ENCODE results near the gene PCGF2.
"Not testable (repeated sequence)": the region's sequence is repeated elsewhere in the genome, so short reads cannot be mapped to it uniquely, and the experiment has no call there.

Gene PCGF2

GRCh38 chr17:38729886-38730525, 18.1 kb downstream of the PCGF2 start, which contains the start of gene CISD3:
CISD3 (plus strand) TSS chr17:38730341; CDS start chr17:38730359, 18 bp downstream.
- TF ChIP-seq, protein P1, sequence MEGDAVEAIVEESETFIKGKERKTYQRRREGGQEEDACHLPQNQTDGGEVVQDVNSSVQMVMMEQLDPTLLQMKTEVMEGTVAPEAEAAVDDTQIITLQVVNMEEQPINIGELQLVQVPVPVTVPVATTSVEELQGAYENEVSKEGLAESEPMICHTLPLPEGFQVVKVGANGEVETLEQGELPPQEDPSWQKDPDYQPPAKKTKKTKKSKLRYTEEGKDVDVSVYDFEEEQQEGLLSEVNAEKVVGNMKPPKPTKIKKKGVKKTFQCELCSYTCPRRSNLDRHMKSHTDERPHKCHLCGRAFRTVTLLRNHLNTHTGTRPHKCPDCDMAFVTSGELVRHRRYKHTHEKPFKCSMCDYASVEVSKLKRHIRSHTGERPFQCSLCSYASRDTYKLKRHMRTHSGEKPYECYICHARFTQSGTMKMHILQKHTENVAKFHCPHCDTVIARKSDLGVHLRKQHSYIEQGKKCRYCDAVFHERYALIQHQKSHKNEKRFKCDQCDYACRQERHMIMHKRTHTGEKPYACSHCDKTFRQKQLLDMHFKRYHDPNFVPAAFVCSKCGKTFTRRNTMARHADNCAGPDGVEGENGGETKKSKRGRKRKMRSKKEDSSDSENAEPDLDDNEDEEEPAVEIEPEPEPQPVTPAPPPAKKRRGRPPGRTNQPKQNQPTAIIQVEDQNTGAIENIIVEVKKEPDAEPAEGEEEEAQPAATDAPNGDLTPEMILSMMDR (IDR thresholded peaks at IDR 0.05; ENCODE audit: insufficient read depth, missing control alignments), result peak; percentile 72
- DNase-seq (ENCODE audit: insufficient read length, low spot score) (peak; percentile 88), FAIRE-seq (no peak)

DNA sequence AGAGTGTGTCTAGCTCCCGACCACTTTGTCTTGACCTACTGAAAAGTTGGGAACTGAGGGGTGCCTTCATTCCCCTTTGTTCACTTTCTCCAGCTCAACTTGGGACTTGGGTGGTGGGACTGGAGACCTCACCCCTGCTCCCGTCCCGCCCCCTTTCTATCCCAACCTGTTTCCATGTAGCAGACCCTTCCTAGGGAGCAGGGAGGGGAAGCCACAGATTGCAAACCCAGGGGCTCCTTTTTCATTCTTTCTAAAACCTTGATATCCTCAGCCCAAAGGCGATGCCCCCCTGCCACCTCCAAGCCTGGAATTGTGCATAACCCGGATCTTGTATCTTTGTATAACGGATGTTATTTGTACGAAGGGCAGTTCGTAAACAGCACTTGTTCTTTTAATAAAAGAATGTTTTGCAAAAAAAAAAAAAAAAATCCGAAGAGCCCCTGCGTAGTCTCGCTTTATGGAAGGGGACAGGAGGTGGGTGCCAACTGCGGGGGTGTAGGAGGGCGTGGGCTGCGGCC, 18.7 kb downstream of the PCGF2 start:
- TF ChIP-seq, protein P1 (IDR thresholded peaks at IDR 0.05; ENCODE audit: insufficient read depth, missing control alignments), result no peak
- DNase-seq (ENCODE audit: insufficient read length, low spot score), result no peak
- FAIRE-seq, result no peak

GRCh38 chr17:38728290-38728831, 19.8 kb downstream of the PCGF2 start:
- FAIRE-seq (no peak), DNase-seq (ENCODE audit: insufficient read length, low spot score) (no peak)
- TF ChIP-seq, protein P1 (IDR thresholded peaks at IDR 0.05; ENCODE audit: insufficient read depth, missing control alignments), result no peak

DNA sequence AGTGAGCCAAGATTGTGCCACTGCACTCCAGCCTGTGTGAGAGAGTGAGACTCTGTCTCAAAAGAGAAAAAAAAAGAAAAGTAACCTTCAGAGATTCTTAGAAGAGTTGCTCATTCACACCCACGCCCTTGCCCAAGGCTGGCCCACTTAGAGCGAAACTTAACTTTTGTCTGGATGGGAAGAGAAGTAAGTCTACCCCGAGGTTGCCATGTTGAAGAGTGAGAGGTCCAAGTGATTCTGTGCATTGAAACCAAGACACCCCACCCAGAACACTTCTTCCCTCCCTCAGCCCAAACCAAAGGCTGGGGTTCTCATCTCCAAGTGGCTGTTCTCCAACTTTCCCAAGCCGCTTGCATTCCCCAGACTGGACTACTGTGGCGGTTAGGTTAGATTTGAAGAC, 20.4 kb downstream of the PCGF2 start:
- TF ChIP-seq, protein P1 (IDR thresholded peaks at IDR 0.05; ENCODE audit: insufficient read depth, missing control alignments), result no peak
- DNase-seq (ENCODE audit: insufficient read length, low spot score) (no peak), FAIRE-seq (no peak)

GRCh38 chr17:38726145-38726544, 22.0 kb downstream of the PCGF2 start:
- DNase-seq (ENCODE audit: insufficient read length, low spot score); FAIRE-seq: not testable (repeated sequence)

DNA sequence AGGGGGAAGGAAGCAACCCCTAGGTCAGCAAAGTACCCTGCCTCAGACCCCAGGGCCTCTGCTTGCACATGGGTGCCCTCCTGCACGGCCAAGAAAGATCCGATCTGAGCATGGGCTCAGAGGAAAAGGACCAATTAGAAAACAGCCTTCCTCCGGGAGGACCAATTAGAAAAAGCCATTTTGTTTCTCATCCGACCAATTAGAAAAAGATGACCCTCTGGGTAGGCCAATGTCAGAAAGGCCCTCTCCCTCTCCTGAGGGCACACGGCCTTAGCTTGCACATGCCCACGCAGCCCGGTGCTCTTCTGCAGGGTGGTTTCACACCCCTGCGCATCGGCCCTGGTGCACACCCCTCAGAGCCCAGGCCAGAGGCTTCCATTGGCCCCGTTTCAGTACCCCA, 23.1 kb downstream of the PCGF2 start:
- FAIRE-seq, result no peak
- no peak for DNase-seq (ENCODE audit: insufficient read length, low spot score)
- TF ChIP-seq, protein P1 (IDR thresholded peaks at IDR 0.05; ENCODE audit: insufficient read depth, missing control alignments), result no peak

GRCh38 chr17:38724337-38724988, 23.7 kb downstream of the PCGF2 start:
- TF ChIP-seq, protein P1 (IDR thresholded peaks at IDR 0.05; ENCODE audit: insufficient read depth, missing control alignments), result no peak
- FAIRE-seq (no peak), DNase-seq (ENCODE audit: insufficient read length, low spot score) (no peak)

All from D721Med (cell line).